ENCODE measurements around the gene CRB1.

CRB1 gene

GRCh38 chr1:197303463-197303862 lies 35.4 kb downstream of the CRB1 start:
- no peak for DNase-seq (ENCODE audit: low spot score)

- DNase-seq (ENCODE audit: low spot score), result peak; percentile 34
Measured at GRCh38 chr1:197304638-197305200, 36.7 kb downstream of the CRB1 start.

- DNase-seq (ENCODE audit: low spot score), result no peak
Measured at GRCh38 chr1:197305925-197306324, 37.9 kb downstream of the CRB1 start.

GRCh38 chr1:197306381-197307062 lies 38.5 kb downstream of the CRB1 start:
- DNase-seq (ENCODE audit: low spot score), result no peak

- no peak for DNase-seq (ENCODE audit: low spot score)
Measured at GRCh38 chr1:197307136-197307535, 39.1 kb downstream of the CRB1 start.

GRCh38 chr1:197307551-197307950 lies 39.5 kb downstream of the CRB1 start:
- peak; percentile 87 for DNase-seq (ENCODE audit: low spot score)

GRCh38 chr1:197311081-197311480 lies 43.0 kb downstream of the CRB1 start:
- no peak for DNase-seq (ENCODE audit: low spot score)

- peak; percentile 19 for DNase-seq (ENCODE audit: low spot score)
Measured at GRCh38 chr1:197312163-197312562, 44.1 kb downstream of the CRB1 start.

- no peak for DNase-seq (ENCODE audit: low spot score)
Measured at GRCh38 chr1:197313713-197314112, 45.7 kb downstream of the CRB1 start.

- peak; percentile 8 for DNase-seq (ENCODE audit: low spot score)
Measured at GRCh38 chr1:197314682-197315081, 46.6 kb downstream of the CRB1 start.

GRCh38 chr1:197319631-197320030 lies 51.6 kb downstream of the CRB1 start:
- DNase-seq (ENCODE audit: low spot score), result no peak

- DNase-seq (ENCODE audit: low spot score), result peak; percentile 93
Measured at GRCh38 chr1:197320991-197321531, 53.0 kb downstream of the CRB1 start.

GRCh38 chr1:197321811-197322210 lies 53.8 kb downstream of the CRB1 start:
- no peak for DNase-seq (ENCODE audit: low spot score)

- DNase-seq (ENCODE audit: low spot score), result peak; percentile 17
Measured at GRCh38 chr1:197327776-197328364, 59.8 kb downstream of the CRB1 start.

- no peak for DNase-seq (ENCODE audit: low spot score)
Measured at GRCh38 chr1:197330213-197330612, 62.2 kb downstream of the CRB1 start.

GRCh38 chr1:197331565-197331964 lies 63.5 kb downstream of the CRB1 start:
- no peak for DNase-seq (ENCODE audit: low spot score)

GRCh38 chr1:197333041-197333440 lies 65.0 kb downstream of the CRB1 start:
- no peak for DNase-seq (ENCODE audit: low spot score)

- no peak for DNase-seq (ENCODE audit: low spot score)
Measured at GRCh38 chr1:197336571-197336970, 68.5 kb downstream of the CRB1 start.

GRCh38 chr1:197339106-197340060 lies 71.3 kb downstream of the CRB1 start:
- DNase-seq (ENCODE audit: low spot score), result no peak

GRCh38 chr1:197341626-197342025 lies 73.6 kb downstream of the CRB1 start:
- DNase-seq (ENCODE audit: low spot score), result no peak

GRCh38 chr1:197342044-197342565 lies 74.1 kb downstream of the CRB1 start:
- no peak for DNase-seq (ENCODE audit: low spot score)

- DNase-seq (ENCODE audit: low spot score), result no peak
Measured at GRCh38 chr1:197342669-197343068, 74.6 kb downstream of the CRB1 start.

Data from kidney tubule cell (primary cell).